ENCODE data around the gene ZBTB32. TPM values are rescaled to one million over a fixed set of nuclear protein-coding genes. Genes with fewer than 3 reads are reported as not detected.

ZBTB32 gene
- total RNA-seq, 1 experiment from 2014 or later, result not detected

DNA sequence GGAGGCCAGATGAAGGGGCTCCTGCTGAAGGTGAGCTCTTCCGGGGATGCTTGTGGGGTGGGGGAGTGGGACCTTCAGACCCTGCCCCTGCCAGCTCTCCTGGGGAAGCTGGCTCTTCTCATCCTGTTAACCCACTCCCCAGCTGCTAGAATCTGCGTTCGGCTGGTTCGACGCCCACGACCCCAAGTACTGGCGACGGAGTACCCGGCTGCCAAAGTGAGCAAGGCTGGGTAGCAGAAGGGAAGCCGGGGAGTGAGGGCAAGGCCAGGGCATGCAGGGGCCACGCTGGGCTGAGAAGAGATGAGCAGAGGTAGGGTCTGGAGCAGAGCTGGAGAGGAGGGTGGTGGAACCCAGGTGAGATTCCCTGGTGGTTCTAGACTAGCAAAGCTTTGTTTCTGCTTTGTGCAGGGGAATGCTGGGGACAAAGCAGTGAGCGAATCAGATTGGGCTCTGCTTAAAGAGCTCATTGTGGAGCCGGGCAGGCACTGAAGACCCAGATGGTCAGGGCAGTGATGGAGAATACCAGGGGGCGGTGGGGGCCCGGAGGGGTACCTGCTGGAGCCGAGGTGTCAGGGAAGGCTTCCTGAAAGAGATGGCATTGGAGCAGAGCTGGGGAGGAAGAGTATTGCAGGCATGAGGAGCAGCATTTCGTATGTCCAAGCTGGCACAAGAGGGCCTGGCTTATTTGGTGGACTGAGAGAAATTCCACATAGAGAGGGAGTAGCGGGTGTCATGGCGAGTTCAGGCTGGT, 23.8 kb downstream of the ZBTB32 start:
- ATAC-seq, result no peak
- DNase-seq (ENCODE audit: low read depth, low spot score), result no peak
- no peak overlapping the region for H3K27ac ChIP-seq (ENCODE audit: low read depth, low read length)
- peaks cover 60 to 73% of the 10 kb centered on the region in 2 experiments for H3K36me3 ChIP-seq (ENCODE audit: control insufficient read depth in 1 of 2, insufficient read depth in 2 of 2, low read length in 2 of 2)
- no peaks in the 10 kb centered on the region for H3K9me3 ChIP-seq (ENCODE audit: control insufficient read depth in 1 of 2, insufficient read depth in 1 of 2, low read depth in 1 of 2, low read length in 2 of 2)
- no peaks in the 10 kb centered on the region for H3K4me1 ChIP-seq (ENCODE audit: control insufficient read depth in 1 of 2, insufficient read depth in 2 of 2, low read length in 2 of 2)
- POLR2A ChIA-PET, result interaction anchor here (1.1 kb wide), 1 partner anchor 13 kb away, joined by 3 read pairs; no protein-coding TSS in a partner anchor
- no TSS peak for BruUV-seq (replicated peaks)
- TF ChIP-seq SIN3A (IDR thresholded peaks at IDR 0.05; ENCODE audit: low read depth) (no peak), CEBPB (IDR thresholded peaks at IDR 0.05; ENCODE audit: low read depth) (no peak), POLR2A (IDR thresholded peaks at IDR 0.05; ENCODE audit: borderline replicate concordance, extremely low read depth, insufficient read depth, insufficient read length) (no peak)
- H4K20me1 ChIP-seq (ENCODE audit: insufficient read depth), result no peaks in the 10 kb centered on the region
- H3K27me3 ChIP-seq (ENCODE audit: insufficient read depth, low read length), result no peaks in the 10 kb centered on the region
- no peak overlapping the region for H2AFZ ChIP-seq (ENCODE audit: low read depth, low read length, poor library complexity, severe bottlenecking)
- H3K4me3 ChIP-seq (replicated peaks in 1 of 2; ENCODE audit: low read depth in 1 of 2, low read length in 2 of 2), result no peak overlapping the region
- no peaks in the 10 kb centered on the region for H3K9me2 ChIP-seq (ENCODE audit: insufficient read depth)
- CTCF ChIA-PET, result no interaction called here
- no peaks in the 10 kb centered on the region for H3K79me2 ChIP-seq (ENCODE audit: insufficient read depth, low read length)
- RAD21 ChIA-PET (ENCODE audit: low non-redundant PET in 1 of 2, low total read pairs in 2 of 2, uncharacterized antibody in 2 of 2, unreplicated experiment in 2 of 2), result no interaction called here
- intact Hi-C loops (cut with micrococcal nuclease), result no loop called here
- no peak overlapping the region for H3K4me2 ChIP-seq (ENCODE audit: low read length)
- H3K9ac ChIP-seq (ENCODE audit: low read length), result no peak overlapping the region

- Histone ChIP-seq H3K27me3 (ENCODE audit: insufficient read depth, low read length) (no peaks in the 10 kb centered on the region), H3K79me2 (ENCODE audit: insufficient read depth, low read length) (no peaks in the 10 kb centered on the region), H4K20me1 (ENCODE audit: insufficient read depth) (no peaks in the 10 kb centered on the region), H3K9ac (ENCODE audit: low read length) (no peak overlapping the region), H3K4me3 (replicated peaks in 1 of 2; ENCODE audit: low read depth in 1 of 2, low read length in 2 of 2) (no peak overlapping the region), H3K27ac (ENCODE audit: low read depth, low read length) (no peak overlapping the region), H3K9me3 (ENCODE audit: control insufficient read depth in 1 of 2, insufficient read depth in 1 of 2, low read depth in 1 of 2, low read length in 2 of 2) (no peaks in the 10 kb centered on the region), H3K36me3 (ENCODE audit: control insufficient read depth in 1 of 2, insufficient read depth in 2 of 2, low read length in 2 of 2) (peaks cover 55 to 65% of the 10 kb centered on the region in 2 experiments), H3K4me2 (ENCODE audit: low read length) (no peak overlapping the region), H3K9me2 (ENCODE audit: insufficient read depth) (no peaks in the 10 kb centered on the region), H3K4me1 (ENCODE audit: control insufficient read depth in 1 of 2, insufficient read depth in 2 of 2, low read length in 2 of 2) (no peaks in the 10 kb centered on the region), H2AFZ (ENCODE audit: low read depth, low read length, poor library complexity, severe bottlenecking) (no peak overlapping the region)
- TF ChIP-seq SIN3A (IDR thresholded peaks at IDR 0.05; ENCODE audit: low read depth), result no peak
- TF ChIP-seq YY1 (IDR thresholded peaks at IDR 0.05; ENCODE audit: extremely low read depth, insufficient replicate concordance, low read depth, low read length), result no peak
- TF ChIP-seq, protein P1, sequence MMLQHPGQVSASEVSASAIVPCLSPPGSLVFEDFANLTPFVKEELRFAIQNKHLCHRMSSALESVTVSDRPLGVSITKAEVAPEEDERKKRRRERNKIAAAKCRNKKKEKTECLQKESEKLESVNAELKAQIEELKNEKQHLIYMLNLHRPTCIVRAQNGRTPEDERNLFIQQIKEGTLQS (IDR thresholded peaks at IDR 0.05), result no peak
- TF ChIP-seq SRF (IDR thresholded peaks at IDR 0.05; ENCODE audit: low read depth), result no peak
- TF ChIP-seq FOSL1 (IDR thresholded peaks at IDR 0.05; ENCODE audit: low read depth), result no peak
- TF ChIP-seq, protein P2, sequence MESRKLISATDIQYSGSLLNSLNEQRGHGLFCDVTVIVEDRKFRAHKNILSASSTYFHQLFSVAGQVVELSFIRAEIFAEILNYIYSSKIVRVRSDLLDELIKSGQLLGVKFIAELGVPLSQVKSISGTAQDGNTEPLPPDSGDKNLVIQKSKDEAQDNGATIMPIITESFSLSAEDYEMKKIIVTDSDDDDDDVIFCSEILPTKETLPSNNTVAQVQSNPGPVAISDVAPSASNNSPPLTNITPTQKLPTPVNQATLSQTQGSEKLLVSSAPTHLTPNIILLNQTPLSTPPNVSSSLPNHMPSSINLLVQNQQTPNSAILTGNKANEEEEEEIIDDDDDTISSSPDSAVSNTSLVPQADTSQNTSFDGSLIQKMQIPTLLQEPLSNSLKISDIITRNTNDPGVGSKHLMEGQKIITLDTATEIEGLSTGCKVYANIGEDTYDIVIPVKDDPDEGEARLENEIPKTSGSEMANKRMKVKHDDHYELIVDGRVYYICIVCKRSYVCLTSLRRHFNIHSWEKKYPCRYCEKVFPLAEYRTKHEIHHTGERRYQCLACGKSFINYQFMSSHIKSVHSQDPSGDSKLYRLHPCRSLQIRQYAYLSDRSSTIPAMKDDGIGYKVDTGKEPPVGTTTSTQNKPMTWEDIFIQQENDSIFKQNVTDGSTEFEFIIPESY (IDR thresholded peaks at IDR 0.05; ENCODE audit: extremely low read depth, insufficient replicate concordance, low read length), result no peak
- TF ChIP-seq MAX (IDR thresholded peaks at IDR 0.05), result no peak
- no peak for TF ChIP-seq CTCF (IDR thresholded peaks at IDR 0.05 in 2 of 3, conservative IDR thresholded peaks at IDR 0.05 in 1 of 3; ENCODE audit: borderline replicate concordance in 1 of 3, insufficient read depth in 1 of 3, low read depth in 2 of 3, low read length in 2 of 3)
- TF ChIP-seq ZNF274 (IDR thresholded peaks at IDR 0.05; ENCODE audit: low read depth, low read length), result no peak
- TF ChIP-seq EZH2 (IDR thresholded peaks at IDR 0.05), result no peak
- TF ChIP-seq POLR2A (IDR thresholded peaks at IDR 0.05; ENCODE audit: borderline replicate concordance, extremely low read depth, insufficient read depth, insufficient read length), result no peak
- TF ChIP-seq EZH2phosphoT487 (IDR thresholded peaks at IDR 0.05; ENCODE audit: borderline replicate concordance), result no peak
- TF ChIP-seq EGR1 (IDR thresholded peaks at IDR 0.05; ENCODE audit: low read depth), result no peak
- TF ChIP-seq JUND (IDR thresholded peaks at IDR 0.05), result no peak
- no peak for TF ChIP-seq ZFX (IDR thresholded peaks at IDR 0.05)
- no peak for TF ChIP-seq ELF1 (IDR thresholded peaks at IDR 0.05; ENCODE audit: borderline replicate concordance, low read depth)
- POLR2A ChIA-PET, result no interaction called here
- intact Hi-C loops (cut with micrococcal nuclease), result no loop called here
- ATAC-seq (no peak), DNase-seq (ENCODE audit: low read depth, low spot score) (no peak)
- BruUV-seq (replicated peaks), result no TSS peak
- CTCF ChIA-PET, result no interaction called here
- RAD21 ChIA-PET (ENCODE audit: low non-redundant PET in 1 of 2, low total read pairs in 2 of 2, uncharacterized antibody in 2 of 2, unreplicated experiment in 2 of 2), result no interaction called here
Observed at GRCh38 chr19:35729021-35729420, 24.7 kb downstream of the ZBTB32 start.

All from HCT116 (cell line).